ENCODE results near the gene ADGRG1.
A peak's percentile ranks its signal among the peaks of the same experiment; 100 is the strongest.

The ADGRG1 gene

GRCh38 chr16:57620335-57621231 is 7.8 kb upstream of the ADGRG1 start:
- no peak for DNase-seq

DNA sequence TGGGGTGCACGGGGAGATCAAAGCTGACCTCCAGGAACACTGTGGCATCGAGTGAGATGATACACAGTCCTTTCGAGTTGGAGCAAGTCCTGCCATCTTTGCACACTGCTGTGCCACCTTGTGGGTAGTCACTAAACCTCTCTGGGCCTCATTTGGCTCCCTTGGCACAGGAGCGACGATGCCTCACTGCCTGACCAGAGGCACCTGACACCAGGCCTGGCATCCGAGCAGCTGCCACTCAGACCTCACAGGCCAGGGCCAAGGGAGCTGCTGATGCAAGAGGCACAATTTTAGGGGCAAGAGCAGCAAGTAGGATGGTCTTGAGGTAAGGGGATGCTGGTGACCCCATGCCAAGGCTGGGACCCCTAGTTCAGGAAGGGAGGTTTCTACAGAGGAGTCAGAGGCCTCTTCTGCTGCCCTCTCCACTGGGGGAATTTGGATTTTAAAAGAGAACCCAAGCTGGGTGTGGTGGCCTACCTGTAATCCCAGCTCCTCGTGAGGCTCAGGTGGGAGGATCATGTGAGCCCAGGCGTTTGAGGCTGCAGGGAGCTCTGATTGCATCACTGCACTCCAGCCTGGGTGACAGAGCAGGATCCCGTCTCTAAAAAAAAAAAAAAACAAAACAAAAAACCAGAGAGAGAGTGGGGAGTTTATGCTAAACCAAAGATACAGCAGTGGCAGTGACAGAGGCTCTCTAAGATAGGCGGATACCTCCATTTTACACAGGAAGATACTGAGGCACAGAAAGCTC is 6.7 kb upstream of the ADGRG1 start:
- no peak for DNase-seq

DNA sequence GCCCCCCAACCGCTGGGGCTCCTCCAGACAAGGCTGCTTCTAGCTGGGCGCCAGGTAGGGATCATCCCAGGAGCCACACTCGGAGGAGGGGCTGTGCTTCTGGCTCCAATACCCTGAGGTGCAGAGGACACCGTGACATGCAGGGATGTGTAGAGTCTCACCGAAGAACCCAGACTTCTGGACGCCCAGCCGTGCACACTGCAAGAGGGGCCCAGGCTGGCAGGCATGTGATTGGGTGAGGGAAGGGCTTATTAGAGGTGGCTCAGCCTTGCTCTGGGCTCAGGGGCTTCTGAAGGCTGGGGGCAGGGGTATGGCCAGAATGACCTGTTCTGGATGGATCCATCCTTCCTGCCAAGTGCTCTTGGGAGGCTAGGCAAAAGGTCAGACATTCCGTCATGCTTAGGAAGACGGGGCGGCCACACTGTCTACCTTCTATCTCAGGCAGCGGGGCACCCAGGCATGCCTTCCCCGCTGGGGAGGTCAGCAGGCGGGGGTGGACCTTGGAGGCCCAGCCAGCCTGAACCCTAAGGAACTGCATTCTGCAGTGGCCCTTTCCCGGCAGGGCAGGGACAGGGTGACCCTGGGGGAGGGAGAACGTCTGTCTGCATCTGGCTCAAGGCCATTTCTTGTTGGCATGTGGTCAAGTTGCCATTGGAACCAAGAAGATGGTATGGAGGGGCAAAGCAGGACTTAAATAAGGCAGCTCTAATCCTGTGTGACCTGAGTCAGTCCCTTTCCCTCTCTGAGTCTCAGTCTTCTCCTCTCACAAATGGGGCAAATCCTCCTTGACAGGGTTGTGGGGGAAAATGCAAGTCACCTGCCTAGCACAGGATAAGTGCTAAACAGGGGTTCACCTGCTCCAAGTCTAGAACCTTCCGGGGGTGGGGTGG is 5.8 kb upstream of the ADGRG1 start:
- no peak for DNase-seq

DNA sequence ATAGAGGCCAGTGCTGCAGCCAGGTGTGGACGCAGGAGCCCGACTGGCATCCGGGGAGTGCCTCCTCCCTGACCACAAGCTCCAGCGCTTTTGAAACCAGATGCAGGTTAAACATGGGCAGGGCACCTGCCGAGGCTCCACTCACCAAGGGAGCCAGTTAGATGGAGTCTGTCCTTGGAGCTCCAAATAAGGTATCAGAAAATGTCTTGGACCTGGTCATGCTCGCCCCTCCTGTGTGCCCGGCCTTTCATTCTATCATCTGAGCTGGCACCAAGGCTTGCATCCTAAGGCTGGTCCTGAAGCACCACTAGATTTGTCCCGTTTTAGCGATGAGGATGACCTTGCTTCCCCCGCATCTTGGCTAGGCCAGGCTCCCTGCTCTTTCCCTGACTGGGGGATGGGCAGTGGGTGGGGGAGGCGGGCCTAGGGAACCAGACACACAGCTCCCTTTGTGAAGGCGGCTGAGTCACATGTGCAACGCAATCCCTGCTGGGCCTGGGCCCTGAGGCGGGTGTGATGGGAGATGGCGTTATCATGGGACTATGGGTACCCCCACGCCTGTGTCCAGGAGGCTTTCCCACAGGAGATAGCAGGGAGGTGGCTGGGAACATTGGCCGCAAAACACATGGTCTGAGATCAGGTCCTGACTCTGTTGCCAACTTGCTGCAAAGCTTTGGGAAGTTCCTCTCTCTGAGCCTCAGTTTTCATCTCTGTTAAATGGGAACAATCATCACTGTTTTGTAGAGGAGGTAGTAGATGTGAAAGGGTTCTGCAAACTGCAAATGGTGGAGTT is 5.0 kb upstream of the ADGRG1 start:
- DNase-seq = peak; percentile 94

- DNase-seq = peak; percentile 81
These were observed 4.3 kb upstream of the ADGRG1 start for GRCh38 chr16:57624044-57624688.

DNA sequence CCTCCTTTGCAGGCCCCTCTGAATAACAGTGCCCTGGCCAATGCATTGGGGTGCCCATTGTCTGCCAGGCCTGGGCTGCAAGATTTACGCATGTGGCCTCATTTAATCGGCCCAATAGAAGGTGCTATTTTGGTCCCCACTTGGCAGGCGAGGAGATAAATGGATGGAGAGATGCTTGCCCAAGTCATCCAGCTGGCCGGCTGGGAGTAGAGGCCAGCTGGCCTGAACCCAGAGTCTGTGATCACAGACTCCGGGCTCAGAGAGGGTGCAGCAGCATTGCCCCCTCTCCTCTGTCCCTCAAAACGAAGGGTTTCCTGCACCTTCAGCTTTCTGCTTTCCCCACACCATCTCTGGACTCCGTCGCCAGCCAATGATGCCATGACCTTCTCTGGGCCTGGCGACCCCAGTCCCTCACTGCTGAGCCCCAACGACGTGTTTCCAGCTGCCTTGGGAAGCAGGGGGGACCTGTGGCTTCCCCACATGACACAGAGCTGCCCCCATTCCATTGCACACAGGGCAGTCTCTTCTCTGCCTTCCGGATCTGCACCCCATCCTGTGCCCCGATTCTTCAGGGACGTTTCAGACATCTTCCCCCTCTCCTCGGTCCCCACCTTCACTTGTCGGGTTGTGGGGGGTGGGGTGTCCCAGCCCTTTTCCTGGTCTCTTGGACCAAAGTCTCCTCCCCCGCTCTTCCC is 3.5 kb upstream of the ADGRG1 start:
- DNase-seq = no peak

DNA sequence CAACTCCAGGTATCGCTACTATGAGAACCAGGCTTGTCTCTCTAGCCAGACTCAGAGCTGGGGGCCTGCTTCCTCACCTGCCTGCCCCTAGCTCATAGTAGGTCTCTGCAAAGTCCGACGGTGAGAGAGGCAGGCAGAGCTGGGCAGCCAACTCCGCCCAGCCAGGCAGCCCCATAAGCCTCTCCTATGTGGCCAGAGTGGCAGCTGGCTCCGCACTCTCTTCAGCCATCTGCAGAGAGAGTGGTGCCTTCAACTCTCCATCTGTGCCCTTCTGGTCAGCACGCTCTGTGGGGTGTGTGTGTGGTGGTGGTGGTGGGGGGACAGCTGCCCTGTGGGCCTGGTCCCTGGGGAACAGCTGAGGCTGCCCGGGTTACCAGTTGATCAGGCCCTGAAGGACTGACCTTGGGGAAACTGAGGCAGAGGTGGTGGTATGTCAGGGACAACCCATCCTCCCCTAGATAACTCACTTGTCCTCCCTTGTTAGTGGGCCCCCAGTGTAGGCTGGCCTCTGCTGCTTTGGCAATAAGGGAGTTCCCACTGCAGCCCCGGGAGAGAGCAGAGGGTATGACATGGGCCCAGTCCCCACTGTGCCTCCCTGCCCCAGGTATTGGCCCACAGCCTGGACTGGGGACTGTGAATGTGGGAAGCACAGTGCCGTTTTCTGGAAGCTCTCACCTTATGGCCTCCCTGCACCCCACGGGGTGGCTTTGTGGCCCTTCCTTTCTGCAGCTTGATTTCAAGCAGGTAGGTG is 1.8 kb upstream of the ADGRG1 start:
- no peak for DNase-seq

GRCh38 chr16:57627184-57627871 is 1.1 kb upstream of the ADGRG1 start:
- DNase-seq = peak; percentile 95

DNA sequence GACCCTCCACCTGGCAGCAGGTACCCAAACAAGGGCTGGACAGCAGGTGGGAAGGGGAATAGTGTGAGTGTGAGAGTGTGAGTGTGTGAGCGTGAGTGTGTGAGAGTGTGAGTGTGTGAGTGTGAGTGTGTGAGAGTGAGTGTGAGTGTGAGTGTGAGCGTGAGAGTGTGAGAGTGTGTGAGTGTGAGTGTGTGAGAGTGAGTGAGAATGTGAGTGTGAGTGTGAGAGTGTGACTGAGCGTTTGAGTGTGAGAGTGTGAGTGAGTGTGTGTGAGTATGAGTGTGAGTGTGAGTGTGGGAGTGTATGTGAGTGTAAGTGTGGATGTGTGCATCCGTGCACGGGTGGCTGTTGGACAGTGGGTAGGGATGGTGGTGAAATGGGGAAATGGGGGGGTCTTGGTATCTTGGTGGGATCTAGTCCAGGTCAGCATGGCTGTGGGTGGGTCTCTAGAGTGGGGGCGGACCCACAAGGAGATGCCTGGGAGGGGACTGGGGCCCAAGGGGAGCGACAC is 408 bp downstream of the ADGRG1 start:
- no peak for DNase-seq

DNA sequence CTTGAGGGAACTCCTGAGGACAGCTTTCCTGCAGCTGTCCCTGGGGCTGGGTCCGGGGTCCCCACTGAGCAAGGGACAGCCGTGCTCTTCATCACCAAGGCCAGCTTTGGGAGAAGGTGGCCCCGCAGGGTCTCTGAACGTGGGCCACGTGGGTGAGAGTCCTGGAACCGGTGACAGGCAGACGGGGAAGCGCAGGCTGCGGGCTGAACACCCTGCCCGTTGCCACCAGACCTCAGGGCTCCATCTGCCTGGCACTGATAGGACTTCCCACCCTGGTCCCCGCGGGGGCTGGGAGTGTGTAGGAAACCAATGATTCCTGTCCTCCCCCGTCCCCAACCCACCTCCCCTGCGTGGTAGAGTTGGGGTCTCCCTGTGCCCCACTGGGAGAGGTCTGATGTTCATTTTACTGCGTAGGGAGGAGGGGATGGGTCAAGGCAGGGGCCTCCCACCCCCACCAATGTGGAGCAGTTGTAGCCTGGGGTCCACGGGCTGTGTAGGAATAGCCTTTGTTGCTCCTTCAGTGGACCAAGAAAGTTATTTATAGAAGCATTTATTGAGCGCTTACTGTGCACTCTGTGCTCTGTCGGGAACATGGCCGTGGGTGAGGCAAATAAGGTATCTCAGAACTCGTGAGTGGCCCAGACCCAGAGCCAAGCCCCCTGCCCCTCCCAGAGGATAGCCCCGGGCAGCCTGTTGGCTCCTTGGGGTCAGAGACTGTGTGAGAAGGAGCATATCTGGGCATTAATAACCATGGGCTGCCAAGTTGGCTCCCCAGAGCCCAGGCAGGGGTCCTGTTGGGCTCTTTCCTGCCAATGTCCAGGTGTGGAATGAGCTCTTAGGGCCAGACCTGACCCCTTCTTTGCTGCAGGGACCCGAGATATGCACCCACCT is 1.3 kb downstream of the ADGRG1 start:
- DNase-seq = no peak

DNA sequence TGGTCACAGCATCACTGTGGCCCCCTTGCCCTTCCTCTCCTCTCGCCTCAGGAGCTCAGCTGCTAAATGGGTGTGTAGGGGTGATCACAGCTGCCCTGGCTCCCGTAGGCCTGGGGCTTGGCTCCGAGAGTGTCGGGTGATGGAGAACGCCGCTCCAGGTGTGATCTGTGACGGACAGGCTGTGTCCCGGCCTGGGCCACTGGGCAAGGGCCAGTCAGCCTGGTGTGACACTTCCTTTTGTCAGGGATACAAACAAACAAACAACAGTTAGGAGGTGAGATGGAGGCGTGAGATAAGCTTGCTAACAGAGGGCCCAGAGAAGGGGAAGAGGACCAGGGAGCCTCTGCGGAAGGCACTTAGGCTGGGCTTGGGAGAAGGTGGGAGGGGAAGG is 2.0 kb downstream of the ADGRG1 start:
- DNase-seq = no peak

DNA sequence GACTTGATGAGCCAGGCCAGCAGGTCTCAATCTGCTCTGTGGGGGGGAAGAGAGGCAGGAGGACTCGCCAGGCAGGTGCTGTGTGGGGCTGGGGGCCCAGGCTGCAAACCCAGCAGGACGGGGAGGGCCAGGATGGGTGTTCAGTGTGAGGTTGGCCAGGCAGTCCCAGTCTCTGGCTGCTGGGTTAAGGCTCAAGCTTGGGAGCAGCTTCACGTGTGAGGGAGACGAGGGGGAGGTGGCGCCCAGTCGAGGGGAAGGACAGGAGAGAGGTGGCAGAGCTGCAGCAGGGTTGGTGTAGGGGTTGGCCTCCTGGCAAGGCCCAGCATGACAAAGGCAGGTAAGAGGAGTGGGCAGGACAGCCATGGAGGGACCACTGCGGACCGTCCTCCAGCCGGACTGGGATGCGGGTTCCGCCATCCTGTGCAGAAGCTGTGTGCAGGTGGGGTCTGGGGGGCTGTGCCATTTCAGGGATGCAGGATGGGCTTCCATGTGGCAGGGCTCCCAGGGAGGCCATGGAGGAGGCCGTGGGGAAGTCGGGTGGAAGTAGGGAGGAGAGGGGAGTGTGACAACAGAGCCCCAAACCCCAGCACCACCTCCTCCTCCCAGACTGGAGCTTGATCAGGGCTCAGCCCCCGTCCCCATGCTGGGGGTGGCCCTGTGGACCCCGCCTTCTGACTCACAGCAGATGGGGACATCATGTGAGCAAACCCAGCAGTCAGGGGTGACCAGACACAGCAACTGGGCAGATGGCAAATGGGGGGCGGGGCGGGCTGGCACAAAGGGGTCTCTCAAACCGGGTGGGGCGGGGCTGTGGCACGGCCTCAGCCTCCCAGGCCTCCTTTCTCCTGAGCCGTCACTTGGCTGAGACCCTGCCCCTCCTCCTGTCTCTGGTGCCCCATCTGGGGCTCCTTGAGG is 2.8 kb downstream of the ADGRG1 start:
- no peak for DNase-seq

DNA sequence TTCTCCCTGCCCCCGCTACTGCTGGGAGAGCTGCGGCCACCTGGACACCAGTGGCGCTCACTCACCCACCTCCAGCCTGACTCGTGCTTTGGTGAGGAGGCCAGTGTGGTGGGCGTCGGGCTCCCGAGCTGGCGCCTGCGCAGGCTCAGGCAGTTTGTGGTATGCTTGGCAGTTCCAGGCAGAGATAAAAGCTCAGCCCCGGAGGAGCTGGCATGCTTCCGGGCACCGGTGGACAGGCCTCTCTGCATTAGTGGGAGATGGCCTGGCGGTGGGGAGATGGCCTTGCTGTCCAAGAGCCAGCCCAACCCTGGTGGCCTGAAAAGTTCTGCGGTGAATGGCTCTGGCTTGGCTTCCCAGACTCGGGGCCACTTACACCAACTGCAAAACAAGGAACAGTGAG is 4.1 kb downstream of the ADGRG1 start:
- peak; percentile 60 for DNase-seq

DNA sequence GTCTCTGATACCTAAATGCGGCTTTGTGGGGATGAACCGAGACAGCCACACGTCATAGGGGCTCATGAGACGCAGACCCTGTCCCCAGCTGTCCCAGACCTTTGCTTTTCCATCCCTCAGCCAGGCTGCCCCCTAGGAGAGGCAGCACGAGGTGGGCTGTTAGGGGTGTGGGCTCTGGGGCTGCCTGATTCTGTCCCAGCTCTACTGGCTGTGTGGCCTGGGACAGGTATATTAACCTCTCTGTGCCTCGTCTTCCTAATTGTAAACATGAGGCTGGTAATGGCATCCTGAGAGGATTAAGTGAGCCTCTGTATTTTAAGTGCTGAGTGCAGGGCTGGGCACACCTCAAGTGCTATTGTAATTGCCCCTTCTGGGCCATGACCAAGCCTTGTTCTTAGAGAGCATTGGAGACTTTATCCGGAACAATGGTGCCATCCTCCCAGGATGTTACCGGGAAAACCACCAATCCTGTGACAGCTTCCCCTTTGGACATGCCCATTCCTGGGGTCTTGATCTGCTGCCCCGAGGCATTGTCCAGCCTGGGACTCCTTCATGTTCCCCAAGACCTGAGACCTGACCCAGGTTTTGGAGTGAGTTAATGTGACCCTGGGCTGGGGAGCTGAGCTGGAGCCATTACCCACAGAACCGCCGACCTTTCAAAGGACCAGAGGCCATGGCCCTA is 5.1 kb downstream of the ADGRG1 start:
- no peak for DNase-seq

DNA sequence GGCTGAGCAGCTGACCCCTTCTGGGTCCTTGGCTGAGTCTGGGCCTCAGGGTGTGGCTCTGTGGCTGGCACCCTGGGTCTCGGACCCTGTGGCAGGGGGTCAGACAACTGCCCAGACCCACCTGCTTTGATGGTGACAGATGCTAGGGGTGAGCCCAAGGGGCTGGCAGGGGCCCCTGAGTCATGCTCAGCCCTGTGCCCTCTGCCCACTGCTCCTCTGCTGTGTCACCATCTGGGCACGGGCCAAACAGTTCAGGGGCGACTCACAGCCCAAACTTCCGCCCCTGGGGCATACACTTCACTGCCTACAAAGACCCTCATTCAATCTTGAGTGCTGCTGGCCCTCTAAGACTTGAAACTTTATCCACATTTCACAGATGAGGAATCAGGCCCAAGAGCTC is 5.7 kb downstream of the ADGRG1 start:
- DNase-seq = no peak

GRCh38 chr16:57635266-57636097 is 7.1 kb downstream of the ADGRG1 start:
- DNase-seq = no peak
